Measurements from ENCODE around the gene VAMP2.

VAMP2 gene

DNA sequence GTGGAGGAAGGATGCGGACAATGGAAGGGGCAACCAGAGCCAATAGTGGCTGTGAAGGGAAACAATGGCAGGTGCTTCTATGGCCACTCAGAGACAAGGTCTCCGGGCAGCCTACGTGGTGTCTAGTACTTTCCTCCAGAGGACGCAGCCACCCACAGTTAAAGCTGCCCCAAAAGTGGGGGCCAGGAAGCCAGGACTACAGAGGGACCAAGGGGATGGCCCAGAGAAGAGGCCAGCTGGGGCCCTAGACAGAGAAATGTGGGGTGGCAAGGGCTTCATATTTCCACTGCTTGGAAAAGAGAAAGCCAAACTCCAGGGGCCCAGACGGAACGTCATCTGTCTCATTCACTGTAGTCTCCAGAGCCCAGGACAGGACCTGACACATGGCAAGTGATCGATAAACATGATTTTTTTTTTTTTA, 9.7 kb downstream of the VAMP2 start:
- no peak overlapping the region for H3K4me3 ChIP-seq (ENCODE audit: low read length)
- TF ChIP-seq, protein P1, sequence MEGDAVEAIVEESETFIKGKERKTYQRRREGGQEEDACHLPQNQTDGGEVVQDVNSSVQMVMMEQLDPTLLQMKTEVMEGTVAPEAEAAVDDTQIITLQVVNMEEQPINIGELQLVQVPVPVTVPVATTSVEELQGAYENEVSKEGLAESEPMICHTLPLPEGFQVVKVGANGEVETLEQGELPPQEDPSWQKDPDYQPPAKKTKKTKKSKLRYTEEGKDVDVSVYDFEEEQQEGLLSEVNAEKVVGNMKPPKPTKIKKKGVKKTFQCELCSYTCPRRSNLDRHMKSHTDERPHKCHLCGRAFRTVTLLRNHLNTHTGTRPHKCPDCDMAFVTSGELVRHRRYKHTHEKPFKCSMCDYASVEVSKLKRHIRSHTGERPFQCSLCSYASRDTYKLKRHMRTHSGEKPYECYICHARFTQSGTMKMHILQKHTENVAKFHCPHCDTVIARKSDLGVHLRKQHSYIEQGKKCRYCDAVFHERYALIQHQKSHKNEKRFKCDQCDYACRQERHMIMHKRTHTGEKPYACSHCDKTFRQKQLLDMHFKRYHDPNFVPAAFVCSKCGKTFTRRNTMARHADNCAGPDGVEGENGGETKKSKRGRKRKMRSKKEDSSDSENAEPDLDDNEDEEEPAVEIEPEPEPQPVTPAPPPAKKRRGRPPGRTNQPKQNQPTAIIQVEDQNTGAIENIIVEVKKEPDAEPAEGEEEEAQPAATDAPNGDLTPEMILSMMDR (conservative IDR thresholded peaks at IDR 0.05; ENCODE audit: low read length) = no peak
- DNase-seq (ENCODE audit: low read depth) = no peak

DNA sequence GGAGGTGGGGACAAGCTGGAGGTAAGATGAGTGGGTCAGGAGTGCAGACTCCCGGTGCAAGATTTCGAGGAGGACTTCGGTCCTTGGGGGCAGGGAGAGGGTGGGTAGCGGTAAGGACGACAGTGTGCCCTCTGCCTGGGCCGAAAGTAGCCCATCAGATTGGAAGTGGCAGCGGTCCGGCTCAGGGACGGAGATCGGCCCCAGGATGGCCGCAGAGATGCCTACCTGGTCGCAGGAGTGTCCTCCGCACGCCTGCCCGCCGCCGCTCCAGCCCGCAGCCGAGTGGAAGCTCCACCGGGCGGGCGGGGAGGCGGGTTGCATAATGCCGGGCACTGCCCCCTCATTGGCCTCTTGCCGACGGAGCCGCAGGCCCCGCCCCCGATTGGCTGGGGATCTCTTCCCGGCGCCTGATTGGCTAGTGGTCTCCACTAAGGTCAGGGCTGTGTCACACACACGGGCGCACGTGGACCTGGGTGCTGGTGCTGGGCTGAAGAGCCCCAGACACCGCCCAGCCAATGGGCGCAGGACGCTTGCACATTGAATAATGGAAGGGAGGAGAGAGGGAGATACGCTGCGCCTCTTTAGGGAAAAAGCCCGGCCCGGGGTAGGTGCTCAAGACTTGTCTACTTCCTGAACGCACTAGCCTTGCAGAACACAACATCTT, 10.5 kb downstream of the VAMP2 start, which contains the start of gene PER1:
Gene PER1, minus strand, starts transcription at position 293 of the 664 bp plus-strand sequence. CDS start 1,698 bp downstream, outside the sequence.
- peak within 1 kb of the TSS; percentile 98 for H3K4me3 ChIP-seq (ENCODE audit: low read length)
- TF ChIP-seq, protein P1 (conservative IDR thresholded peaks at IDR 0.05; ENCODE audit: low read length) = no peak
- DNase-seq (ENCODE audit: low read depth) = peak; percentile 95

DNA sequence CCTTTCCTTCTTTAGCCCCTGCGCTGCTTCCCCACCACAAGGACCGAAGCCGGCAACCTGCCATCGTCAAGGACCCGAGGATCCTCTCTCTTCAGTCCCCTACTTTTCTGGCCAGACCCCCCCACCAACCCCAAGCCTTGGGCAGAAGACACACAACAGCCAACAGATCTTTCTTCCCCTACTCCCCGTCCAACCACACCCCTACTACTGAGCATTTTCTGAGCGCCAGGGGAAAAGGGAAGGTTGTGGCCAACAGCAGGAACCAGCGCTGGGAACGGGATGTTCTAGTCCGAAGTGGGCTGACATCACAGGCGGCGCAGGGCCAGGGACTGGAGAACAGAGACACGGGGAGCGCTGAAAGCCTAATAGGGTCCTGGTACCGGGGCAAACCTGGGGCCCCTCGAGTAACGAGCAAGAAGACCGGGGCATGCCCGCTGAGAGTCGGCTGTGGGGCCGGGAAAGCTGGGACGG, 11.1 kb downstream of the VAMP2 start:
- DNase-seq (ENCODE audit: low read depth) = peak; percentile 79
- H3K4me3 ChIP-seq (ENCODE audit: low read length) = peak overlapping the region; percentile 98
- TF ChIP-seq, protein P1 (conservative IDR thresholded peaks at IDR 0.05; ENCODE audit: low read length) = no peak

DNA sequence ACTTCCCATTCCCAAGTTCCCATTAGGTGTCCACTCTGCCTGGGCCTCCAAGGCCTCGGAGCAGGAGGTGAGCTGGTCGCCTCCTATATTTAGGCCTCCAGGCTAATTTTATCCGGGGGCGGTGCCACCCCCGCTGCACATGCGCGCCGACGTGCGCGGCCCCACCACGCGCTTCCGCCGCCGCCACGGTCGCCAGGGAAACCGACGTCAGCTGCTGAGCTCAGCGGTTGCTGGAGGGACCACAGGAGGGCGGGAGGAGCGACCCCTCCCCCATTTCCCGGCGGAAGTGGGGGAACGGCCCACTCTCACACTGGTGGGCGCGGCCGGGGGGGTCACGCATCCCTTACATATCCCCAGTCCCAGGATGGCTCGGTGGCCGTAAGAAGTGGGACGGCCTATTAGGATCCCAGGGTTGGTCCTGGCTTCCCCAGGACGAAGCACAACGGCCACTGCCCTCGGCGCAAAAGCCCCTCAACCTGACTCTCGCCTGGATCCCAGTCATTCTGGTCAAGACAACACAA, 11.6 kb downstream of the VAMP2 start:
- peak; percentile 90 for DNase-seq (ENCODE audit: low read depth)
- TF ChIP-seq, protein P1 (conservative IDR thresholded peaks at IDR 0.05; ENCODE audit: low read length) = no peak
- H3K4me3 ChIP-seq (ENCODE audit: low read length) = peak overlapping the region; percentile 98

DNA sequence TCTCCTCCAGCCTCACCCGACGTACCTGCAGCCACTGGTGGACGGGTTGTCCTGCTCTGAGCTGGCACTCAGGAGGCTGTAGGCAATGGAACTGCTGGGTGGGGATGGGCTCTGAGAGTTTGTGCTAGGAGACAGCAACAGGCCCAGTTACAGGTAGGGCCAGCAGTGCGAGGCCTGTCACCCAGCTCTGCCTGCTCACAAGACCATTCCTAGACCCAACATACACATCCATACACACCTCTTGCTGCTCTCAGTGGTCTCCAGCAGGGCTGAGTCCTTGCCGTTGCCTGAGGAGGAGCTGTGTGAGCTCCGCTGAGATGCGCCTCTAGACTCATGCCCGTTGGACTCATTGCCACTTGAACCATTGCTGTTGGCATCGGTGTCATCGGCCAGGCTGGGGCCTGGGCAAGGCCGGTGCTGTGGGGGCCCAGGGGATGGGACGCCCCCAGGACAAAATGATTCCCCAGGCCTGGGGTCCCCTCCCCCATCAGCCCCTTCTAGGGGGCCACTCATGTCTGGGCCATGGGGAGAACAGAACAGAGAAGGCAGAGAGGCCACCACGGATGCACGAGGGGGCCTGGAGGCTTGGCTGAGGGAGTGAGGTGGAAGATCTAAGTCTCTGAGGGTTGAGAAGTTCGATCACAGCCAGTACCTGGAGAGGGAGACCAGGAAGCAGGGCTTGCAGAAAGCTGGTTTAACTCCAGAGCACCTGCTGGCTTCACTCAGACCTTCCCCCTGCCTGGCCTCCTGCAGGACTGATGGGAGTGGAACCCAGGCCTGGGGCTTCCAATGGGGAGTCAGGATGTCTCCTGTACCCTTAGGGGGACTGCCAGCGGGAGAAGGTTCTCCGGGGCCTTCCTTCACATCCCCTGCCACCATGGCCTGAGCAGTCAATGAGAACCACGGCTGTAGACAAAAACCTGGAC, 12.3 kb downstream of the VAMP2 start:
- no peak for DNase-seq (ENCODE audit: low read depth)
- H3K4me3 ChIP-seq (ENCODE audit: low read length) = peak overlapping the region; percentile 98
- TF ChIP-seq, protein P1 (conservative IDR thresholded peaks at IDR 0.05; ENCODE audit: low read length) = no peak

DNA sequence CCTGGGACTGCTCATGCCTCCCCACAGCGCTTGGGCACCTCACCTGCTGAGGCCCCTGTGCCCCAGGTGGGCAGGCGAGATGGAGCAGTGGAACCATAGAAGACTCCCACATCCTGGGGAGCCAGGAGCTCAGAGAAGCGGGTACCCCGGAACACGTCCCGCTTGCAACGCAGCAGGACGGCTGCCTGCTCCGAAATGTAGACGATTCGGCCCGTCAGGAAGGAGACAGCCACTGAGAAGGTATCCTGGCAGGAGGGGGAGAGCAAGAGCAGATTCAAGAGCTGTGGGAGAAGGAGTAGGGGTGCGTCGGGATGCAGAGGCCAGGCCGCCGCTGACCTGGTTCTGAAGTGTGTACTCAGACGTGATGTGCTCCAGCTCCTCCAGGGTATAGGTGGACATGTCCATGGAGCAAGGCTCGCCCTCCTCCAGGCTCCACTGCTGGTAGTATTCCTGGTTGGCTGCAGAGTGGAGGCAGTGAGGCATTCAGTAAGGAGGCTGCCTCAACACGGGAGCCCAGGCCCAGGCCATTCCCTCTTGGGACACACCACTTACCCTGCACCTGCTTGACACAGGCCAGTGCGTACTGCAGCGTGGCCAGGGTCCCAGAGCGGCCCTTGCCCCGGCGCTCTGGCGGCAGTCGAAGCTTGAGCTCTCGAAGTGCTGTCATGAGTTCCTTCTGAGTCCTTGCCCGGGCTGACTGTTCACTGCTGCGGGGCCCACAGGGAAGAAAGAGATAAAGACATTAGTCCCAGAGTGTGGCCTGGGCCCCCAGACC, 13.1 kb downstream of the VAMP2 start:
- TF ChIP-seq, protein P1 (conservative IDR thresholded peaks at IDR 0.05; ENCODE audit: low read length) = no peak
- no peak overlapping the region for H3K4me3 ChIP-seq (ENCODE audit: low read length)
- DNase-seq (ENCODE audit: low read depth) = no peak

All from AG10803 (cell line).